Prostate gland (tissue), 2 donors: ENCODE measurements around the gene TOMM20.

Experiments
- CTCF ChIP-seq, 4 experiments: fragments of 200-600 bp in 2 of 4; fragments of 450-650 bp in 2 of 4; sonication (generic) in 2 of 4; IDR thresholded peaks; 1 replicate in 3 of 4; 2 replicates in 1 of 4; pipeline ENCODE4 v1.5.1; 2016 to 2019; ENCODE audit warnings: antibody characterized with exemption in 4 of 4, mild to moderate bottlenecking in 2 of 4, moderate library complexity in 2 of 4
- POLR2A ChIP-seq: fragments of 450-650 bp; IDR thresholded peaks from one replicate; pipeline ENCODE4 v1.6.1; 2016; ENCODE audit warnings: antibody characterized with exemption, mild to moderate bottlenecking
- POLR2AphosphoS5 ChIP-seq: sonication (generic); formaldehyde crosslinking; IDR thresholded peaks from one replicate; pipeline ENCODE4 v1.6.1; 2017; ENCODE audit warnings: antibody characterized with exemption

GRCh38 chr1:235112297-235113182 is 16.1 kb downstream of the TOMM20 start:
- no peak for TF ChIP-seq POLR2AphosphoS5
- no peak for TF ChIP-seq CTCF (IDR thresholded peaks at IDR 0.05)
- no peak for TF ChIP-seq POLR2A
